Measurements from ENCODE around the gene GRAMD4.

GRCh38 chr22:46639843-46640242 lies 19.7 kb downstream of the GRAMD4 start:
- TF ChIP-seq CTCF (IDR thresholded peaks at IDR 0.05; ENCODE audit: low read depth, low read length, poor library complexity, severe bottlenecking) (no peak), EZH2phosphoT487 (IDR thresholded peaks at IDR 0.05; ENCODE audit: borderline replicate concordance, low read length) (no peak)
